Measurements from ENCODE around the gene TMEM250.

GRCh38 chr9:136109351-136110081, 9.2 kb downstream of the TMEM250 start:
- peak in 2 of 5 experiments; percentile 5 to 22 for TF ChIP-seq CTCF (IDR thresholded peaks at IDR 0.05 in 4 of 5, conservative IDR thresholded peaks at IDR 0.05 in 1 of 5)
- peak in 1 of 2 donors; percentile 19 for TF ChIP-seq POLR2A (IDR thresholded peaks at IDR 0.05)

All from gastrocnemius medialis (tissue), 4 donors.